K562 (cell line): ENCODE results near the gene DUSP21. TPM values are rescaled to one million over a fixed set of nuclear protein-coding genes. Genes with fewer than 3 reads are reported as not detected.

Source experiments
- ZNF316 ChIP-seq: fragments of 450-650 bp; IDR thresholded peaks from 2 replicates; pipeline ENCODE4 v1.6.1; 2016
- polyA plus RNA-seq, 8 experiments: library from polyadenylated mRNA; depleted of rRNA in 4 of 8; stranded (reverse) in 5 of 8; unstranded in 3 of 8; fragments of >200 nt; fragmentation: Nextera tagmentation in 2 of 8; fragmentation: Illumina TruSeq in 1 of 8; extraction: Ambion mirVana in 2 of 8; extraction: Trizol in 1 of 8; gene quantifications; 2 replicates each; pipeline versions ENCODE4 v1.2.1 to v1.2.3, GENCODE V29; 2011 to 2014; ENCODE audit warnings: inconsistent platforms in 1 of 8, missing spikeins in 1 of 8
- total RNA-seq, 7 experiments: library from RNA; depleted of rRNA in 6 of 7; stranded (reverse); fragments of >200 nt in 6 of 7; fragmentation: Illumina TruSeq in 2 of 7; extraction: Trizol in 2 of 7; gene quantifications; 2 replicates each; pipeline versions ENCODE4 v1.2.1 to v1.2.3, GENCODE V29; 2011 to 2021; ENCODE audit warnings: low replicate concordance in 1 of 7

The DUSP21 gene
- total and polyA plus RNA-seq, 9 of the 15 experiments (the other 6 are each of a cell fraction or from before 2014, with no cell fraction given): 0.14 to 2.5 (median 1.3) TPM

GRCh38 chrX:44891642-44892041, 47.8 kb downstream of the DUSP21 start (continued):
- TF ChIP-seq ZNF316: no peak

Other genes with a start within 250 kb of the DUSP21 start
- 14.6 and 18.8 TPM in 2 replicates for gene KDM6A, start 29.2 kb downstream of the DUSP21 start, total RNA-seq (2014; rRNA removed)
- 26.9 and 28.3 TPM in 2 replicates for gene KDM6A, start 29.2 kb downstream of the DUSP21 start, total RNA-seq (2014; rRNA removed; fragmentation: Illumina TruSeq; extraction: Trizol)
- 21.7 and 22.9 TPM in 2 replicates for gene KDM6A, start 29.2 kb downstream of the DUSP21 start, total RNA-seq (2015; rRNA removed; fragmentation: Illumina TruSeq; extraction: Trizol)
- 21.0 and 27.5 TPM in 2 replicates for gene KDM6A, start 29.2 kb downstream of the DUSP21 start, total RNA-seq (2021)
- 34.3 and 38.0 TPM in 2 replicates for gene KDM6A, start 29.2 kb downstream of the DUSP21 start, polyA plus RNA-seq (2011; rRNA removed)
- gene KDM6A, start 29.2 kb downstream of the DUSP21 start, polyA plus RNA-seq (2014; fragmentation: Illumina TruSeq; extraction: Trizol): 25.3 and 25.5 TPM in 2 replicates
- 1 to 10 TPM; 8.4 to 8.9 TPM for gene KDM6A, start 29.2 kb downstream of the DUSP21 start, polyA plus RNA-seq (2014; fragmentation: Nextera tagmentation; extraction: Ambion mirVana)
- 16.2 and 23.4 TPM in 2 replicates for gene KDM6A, start 29.2 kb downstream of the DUSP21 start, polyA plus RNA-seq (2014; rRNA removed)